SU-DHL-6 (cell line): ENCODE measurements around the gene SMYD4.

ENCODE experiments used
- H2AFZ ChIP-seq: fragments of 200-600 bp; sonication (generic); 2 replicates; pipeline ENCODE4 v1.6.1; 2014; ENCODE audit warnings: low read depth, mild to moderate bottlenecking, moderate library complexity, mixed read lengths, antibody characterized with exemption, low read length; ENCODE audit not compliant: severe bottlenecking
- H3F3A ChIP-seq: fragments of 200-600 bp; shearing (Covaris generic); 2 replicates; pipeline ENCODE4 v1.6.0; 2016; ENCODE audit warnings: antibody characterized with exemption, mild to moderate bottlenecking; ENCODE audit not compliant: insufficient read depth
- H3K27ac ChIP-seq: fragments of 200-600 bp; sonication (generic); 2 replicates; pipeline ENCODE4 v1.5.1; 2016; ENCODE audit warnings: low read depth, mild to moderate bottlenecking, low read length, moderate library complexity, mixed read lengths
- H3K27me3 ChIP-seq: fragments of 200-600 bp; sonication (generic), shearing (Covaris generic); 2 replicates; pipeline ENCODE4 v1.6.0; 2014; ENCODE audit warnings: mild to moderate bottlenecking, low read length
- H3K36me3 ChIP-seq: fragments of 200-600 bp; sonication (generic); 2 replicates; pipeline ENCODE4 v1.6.1; 2014; ENCODE audit warnings: mild to moderate bottlenecking, low read length, mixed read lengths
- H3K4me2 ChIP-seq: fragments of 300-600, 200-600 bp; shearing (Covaris generic), sonication (generic); 2 replicates; pipeline ENCODE4 v1.6.0; 2014; ENCODE audit warnings: low read length, low read depth, mild to moderate bottlenecking; ENCODE audit not compliant: poor library complexity, severe bottlenecking
- H3K4me3 ChIP-seq: fragments of 200-600 bp; sonication (generic); 2 replicates; pipeline ENCODE4 v1.5.1; 2014; ENCODE audit warnings: antibody characterized with exemption, low read length, mild to moderate bottlenecking, mixed read lengths; ENCODE audit not compliant: insufficient read depth, poor library complexity, severe bottlenecking
- H3K79me2 ChIP-seq: fragments of 200-600 bp; sonication (generic); 2 replicates; pipeline ENCODE4 v1.6.1; 2014; ENCODE audit warnings: mild to moderate bottlenecking, low read length, moderate library complexity; ENCODE audit not compliant: insufficient read depth
- H3K9ac ChIP-seq: fragments of 200-600 bp; sonication (generic); 2 replicates; pipeline ENCODE4 v1.7.0; 2014; ENCODE audit warnings: mild to moderate bottlenecking, low read length
- H3K9me2 ChIP-seq: fragments of 200-600 bp; sonication (generic); replicated peaks from 2 replicates; pipeline ENCODE4 v1.6.1; 2014; ENCODE audit warnings: low read length; ENCODE audit not compliant: insufficient read depth
- H3K9me3 ChIP-seq: fragments of 200-600 bp; sonication (generic); 2 replicates; pipeline ENCODE4 v1.6.1; 2014; ENCODE audit warnings: low read length, mixed read lengths; ENCODE audit not compliant: insufficient read depth
- H4K20me1 ChIP-seq: fragments of 200-600 bp; sonication (generic); 2 replicates; pipeline ENCODE4 v1.6.1; 2014; ENCODE audit warnings: low read depth, mild to moderate bottlenecking, antibody characterized with exemption, low read length, moderate library complexity, mixed read lengths
- EZH2phosphoT487 ChIP-seq: fragments of 200-600 bp; sonication (generic), shearing (Covaris generic); conservative IDR thresholded peaks from 2 replicates; pipeline ENCODE4 v1.6.1; 2018; ENCODE audit warnings: mild to moderate bottlenecking, antibody characterized with exemption, low read length, moderate library complexity, mixed read lengths
- TF ChIP-seq, protein P1 (sequence below): fragments of 200-600 bp; sonication (generic); IDR thresholded peaks from one replicate; pipeline ENCODE4 v1.5.1; 2017; ENCODE audit warnings: antibody characterized with exemption, mild to moderate bottlenecking, low read length, moderate library complexity; ENCODE audit not compliant: insufficient read depth, poor library complexity, severe bottlenecking

The SMYD4 gene

GRCh38 chr17:1732241-1732832 is 97.4 kb downstream of the SMYD4 start:
- no peaks in the 10 kb centered on the region for H3K9me3 ChIP-seq
- no peak overlapping the region for H3K4me3 ChIP-seq
- no peak for TF ChIP-seq EZH2phosphoT487
- TF ChIP-seq, protein P1, sequence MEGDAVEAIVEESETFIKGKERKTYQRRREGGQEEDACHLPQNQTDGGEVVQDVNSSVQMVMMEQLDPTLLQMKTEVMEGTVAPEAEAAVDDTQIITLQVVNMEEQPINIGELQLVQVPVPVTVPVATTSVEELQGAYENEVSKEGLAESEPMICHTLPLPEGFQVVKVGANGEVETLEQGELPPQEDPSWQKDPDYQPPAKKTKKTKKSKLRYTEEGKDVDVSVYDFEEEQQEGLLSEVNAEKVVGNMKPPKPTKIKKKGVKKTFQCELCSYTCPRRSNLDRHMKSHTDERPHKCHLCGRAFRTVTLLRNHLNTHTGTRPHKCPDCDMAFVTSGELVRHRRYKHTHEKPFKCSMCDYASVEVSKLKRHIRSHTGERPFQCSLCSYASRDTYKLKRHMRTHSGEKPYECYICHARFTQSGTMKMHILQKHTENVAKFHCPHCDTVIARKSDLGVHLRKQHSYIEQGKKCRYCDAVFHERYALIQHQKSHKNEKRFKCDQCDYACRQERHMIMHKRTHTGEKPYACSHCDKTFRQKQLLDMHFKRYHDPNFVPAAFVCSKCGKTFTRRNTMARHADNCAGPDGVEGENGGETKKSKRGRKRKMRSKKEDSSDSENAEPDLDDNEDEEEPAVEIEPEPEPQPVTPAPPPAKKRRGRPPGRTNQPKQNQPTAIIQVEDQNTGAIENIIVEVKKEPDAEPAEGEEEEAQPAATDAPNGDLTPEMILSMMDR: no peak
- no peaks in the 10 kb centered on the region for H3F3A ChIP-seq
- H3K9me2 ChIP-seq: no peaks in the 10 kb centered on the region
- H3K4me2 ChIP-seq: no peak overlapping the region
- H3K79me2 ChIP-seq: no peaks in the 10 kb centered on the region
- H3K27me3 ChIP-seq: no peaks in the 10 kb centered on the region
- H3K9ac ChIP-seq: no peak overlapping the region
- H3K36me3 ChIP-seq: no peaks in the 10 kb centered on the region
- H2AFZ ChIP-seq: no peak overlapping the region
- no peak overlapping the region for H3K27ac ChIP-seq
- no peaks in the 10 kb centered on the region for H4K20me1 ChIP-seq

- H4K20me1 ChIP-seq: no peaks in the 10 kb centered on the region
- no peak for TF ChIP-seq EZH2phosphoT487
- TF ChIP-seq, protein P1: no peak
- no peak overlapping the region for H3K9ac ChIP-seq
Observed at GRCh38 chr17:1731194-1731506, 98.6 kb downstream of the SMYD4 start.

DNA sequence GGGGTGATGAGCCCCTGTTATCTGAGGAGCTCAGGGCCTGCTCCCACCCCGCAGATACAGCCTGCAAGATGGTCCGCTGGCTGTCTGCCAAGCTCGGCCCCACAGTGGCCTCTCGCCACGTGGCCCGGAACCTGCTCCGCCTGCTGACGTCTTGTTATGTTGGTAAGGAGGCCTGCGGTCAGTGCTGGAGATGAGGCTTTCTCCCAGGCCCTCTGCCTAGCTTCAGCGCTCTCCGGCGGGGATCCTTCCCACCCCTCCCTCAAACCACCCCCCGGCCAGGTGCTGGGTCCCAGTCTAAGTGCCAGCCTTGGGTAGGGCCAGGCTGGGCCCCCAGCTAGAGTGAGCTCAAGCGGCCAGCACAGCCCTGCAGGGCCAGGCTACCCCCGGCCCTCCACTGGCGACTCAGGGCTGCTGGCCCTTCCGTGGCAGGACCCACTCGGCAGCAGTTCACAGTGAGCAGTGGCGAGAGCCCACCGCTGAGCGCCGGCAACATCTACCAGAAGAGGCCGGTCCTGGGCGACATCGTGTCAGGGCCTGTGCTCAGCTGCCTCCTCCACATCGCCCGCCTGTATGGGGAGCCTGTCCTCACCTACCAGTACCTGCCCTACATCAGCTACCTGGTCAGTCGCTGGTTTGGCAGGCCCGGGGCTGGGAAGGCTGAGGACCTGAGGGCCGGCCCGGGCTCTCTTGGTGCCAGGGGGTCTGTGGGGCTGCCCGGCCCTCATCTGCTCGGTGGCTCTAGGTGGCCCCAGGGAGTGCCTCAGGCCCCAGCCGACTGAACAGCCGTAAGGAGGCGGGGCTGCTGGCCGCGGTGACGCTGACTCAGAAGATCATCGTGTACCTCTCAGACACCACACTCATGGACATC is 99.1 kb downstream of the SMYD4 start:
- no peaks in the 10 kb centered on the region for H3F3A ChIP-seq
- H3K9me2 ChIP-seq: no peaks in the 10 kb centered on the region
- peaks cover 12% of the 10 kb centered on the region; the same call in 1 of the 2 replicates for H3K79me2 ChIP-seq
- H4K20me1 ChIP-seq: no peaks in the 10 kb centered on the region
- no peaks in the 10 kb centered on the region for H3K9me3 ChIP-seq
- H3K4me3 ChIP-seq: no peak overlapping the region
- H3K36me3 ChIP-seq: no peaks in the 10 kb centered on the region
- TF ChIP-seq, protein P1: no peak
- no peak overlapping the region for H2AFZ ChIP-seq
- no peak overlapping the region for H3K9ac ChIP-seq
- no peaks in the 10 kb centered on the region for H3K27me3 ChIP-seq
- H3K4me2 ChIP-seq: no peak overlapping the region
- H3K27ac ChIP-seq: no peak overlapping the region

More at GRCh38 chr17:1731194-1731506, 98.6 kb downstream of the SMYD4 start:
- H3K9me3 ChIP-seq: no peaks in the 10 kb centered on the region
- no peak overlapping the region for H3K27ac ChIP-seq
- H3K36me3 ChIP-seq: no peaks in the 10 kb centered on the region
- H3F3A ChIP-seq: no peaks in the 10 kb centered on the region
- H3K27me3 ChIP-seq: no peaks in the 10 kb centered on the region
- peaks cover 6% of the 10 kb centered on the region; the same call in 1 of the 2 replicates for H3K79me2 ChIP-seq
- H3K4me3 ChIP-seq: no peak overlapping the region
- no peaks in the 10 kb centered on the region for H3K9me2 ChIP-seq
- H3K4me2 ChIP-seq: no peak overlapping the region
- no peak overlapping the region for H2AFZ ChIP-seq
